GM12878 (cell line): Measurements from ENCODE around the gene MAP3K5. TPM values are rescaled to one million over a fixed set of nuclear protein-coding genes. Genes with fewer than 3 reads are reported as not detected.

Experiments
- ATAC-seq: fragments of 200-7000 bp; cut with Tn5 transposase; 3 replicates; pipeline ENCODE4 v1.9.1; 2020; ENCODE audit warnings: mild to moderate bottlenecking, moderate library complexity
- BruUV-seq: library from RNA; stranded (reverse); fragments of 400-500 nt; replicated peaks from 2 replicates; lab custom pipeline; 2021; lab: Mats Ljungman, UMichigan
- CTCF ChIA-PET: fragments of 300-600 bp; sonication (Branson Sonifier 250); formaldehyde crosslinking; extraction: SDS; loops from one replicate; lab custom pipeline; 2021; ENCODE audit warnings: inconsistent platforms; lab: Yijun Ruan, JAX
- POLR2A ChIA-PET: fragments of 350-600 bp; formaldehyde crosslinking; extraction: SDS; loops from one replicate; lab custom pipeline; 2021; ENCODE audit warnings: inconsistent platforms; lab: Charles Lee
- RAD21 ChIA-PET: fragments of 300-600 bp; sonication (Branson Sonifier 250); formaldehyde crosslinking; loops from one replicate; lab custom pipeline; 2023; ENCODE audit warnings: antibody characterized with exemption; ENCODE audit not compliant: unreplicated experiment; lab: Charles Lee
- SMC1A ChIA-PET: fragments of 300-600 bp; sonication (Branson Sonifier 250); formaldehyde crosslinking; loops from one replicate; lab custom pipeline; 2023; ENCODE audit not compliant: unreplicated experiment, uncharacterized antibody; lab: Charles Lee
- DNase-seq: peaks from one replicate; pipeline ENCODE4 v3.0.0-alpha.2; 2011; ENCODE audit warnings: low read depth, low spot score
- FAIRE-seq: peaks from 3 replicates; lab custom pipeline; 2011; peaks lifted over from hg19 to GRCh38; lab: Jason Lieb, UNC
- H2AFZ ChIP-seq: 2 replicates; pipeline ENCODE4 v1.6.0; 2011; ENCODE audit warnings: low read depth, low read length, control low read depth; ENCODE audit not compliant: control insufficient read depth
- H3K27ac ChIP-seq: 2 replicates; pipeline ENCODE4 v1.5.1; 2011; ENCODE audit warnings: control low read depth; ENCODE audit not compliant: control insufficient read depth, insufficient read depth
- H3K27me3 ChIP-seq, 2 experiments: replicated peaks in 1 of 2; 2 replicates each; pipeline versions ENCODE4 v1.6.0 to v1.6.1; 2011; ENCODE audit warnings: low read length in 1 of 2; ENCODE audit not compliant: control insufficient read depth in 2 of 2, insufficient read depth in 2 of 2
- H3K36me3 ChIP-seq, 2 experiments: 2 replicates each; pipeline ENCODE4 v1.5.1; 2011; ENCODE audit warnings: low read length in 1 of 2; ENCODE audit not compliant: control insufficient read depth in 2 of 2, insufficient read depth in 2 of 2
- H3K4me1 ChIP-seq: 2 replicates; pipeline ENCODE4 v1.6.1; 2011; ENCODE audit warnings: mild to moderate bottlenecking, low read length, moderate library complexity, mixed read lengths; ENCODE audit not compliant: control insufficient read depth, insufficient read depth
- H3K4me2 ChIP-seq: 2 replicates; pipeline ENCODE4 v1.6.0; 2011; ENCODE audit warnings: control low read depth; ENCODE audit not compliant: control insufficient read depth, insufficient read depth
- H3K4me3 ChIP-seq: fragments of 200-600 bp; sonication (generic); 2 replicates; pipeline ENCODE4 v1.5.1; 2016
- H3K79me2 ChIP-seq: 2 replicates; pipeline ENCODE4 v1.6.0; 2011; ENCODE audit warnings: low read length; ENCODE audit not compliant: control insufficient read depth, insufficient read depth
- H3K9ac ChIP-seq: 2 replicates; pipeline ENCODE4 v1.8.0; 2011; ENCODE audit warnings: low read length, control low read depth, mixed read lengths; ENCODE audit not compliant: control insufficient read depth, insufficient read depth
- H3K9me3 ChIP-seq: replicated peaks from 3 replicates; pipeline ENCODE4 v1.5.1; 2011; ENCODE audit warnings: mild to moderate bottlenecking, low read length; ENCODE audit not compliant: control insufficient read depth, insufficient read depth
- H4K20me1 ChIP-seq: 2 replicates; pipeline ENCODE4 v1.6.0; 2011; ENCODE audit not compliant: control insufficient read depth, insufficient read depth
- EED ChIP-seq: sonication (generic); IDR thresholded peaks from 2 replicates; pipeline ENCODE4 v1.6.1; 2016; ENCODE audit warnings: antibody characterized with exemption, low read depth
- IKZF2 ChIP-seq, 2 experiments: fragments of 450-650 bp; IDR thresholded peaks; 2 replicates each; pipeline ENCODE4 v1.6.1; 2017; ENCODE audit warnings: mild to moderate bottlenecking in 2 of 2, moderate library complexity in 2 of 2
- IRF5 ChIP-seq: fragments of 450-650 bp; IDR thresholded peaks from 2 replicates; pipeline ENCODE4 v1.6.1; 2017; ENCODE audit warnings: borderline replicate concordance
- POLR2AphosphoS2 ChIP-seq: IDR thresholded peaks from 2 replicates; pipeline ENCODE4 v1.6.1; 2011; ENCODE audit warnings: low read depth, mild to moderate bottlenecking, low read length, improper control_type of control experiment, moderate library complexity
- SPI1 ChIP-seq: IDR thresholded peaks from 2 replicates; pipeline ENCODE4 v1.6.1; 2011; ENCODE audit warnings: low read depth, mild to moderate bottlenecking, low read length, moderate library complexity, borderline replicate concordance; ENCODE audit not compliant: insufficient read depth
- SREBF1 ChIP-seq: IDR thresholded peaks from 2 replicates; pipeline ENCODE4 v1.6.1; 2012; ENCODE audit warnings: mild to moderate bottlenecking, low read length
- TBL1XR1 ChIP-seq: IDR thresholded peaks from 2 replicates; pipeline ENCODE4 v1.6.1; 2012; ENCODE audit warnings: low read depth, low read length, improper control_type of control experiment
- ZNF207 ChIP-seq: fragments of 450-650 bp; IDR thresholded peaks from 2 replicates; pipeline ENCODE4 v1.6.1; 2014; ENCODE audit warnings: antibody characterized with exemption, mild to moderate bottlenecking, borderline replicate concordance
- WGBS: methylation state at CpG from one replicate; pipeline ENCODE4 v1.1.6; 2016; ENCODE audit warnings: low lambda C conversion rate; ENCODE audit not compliant: insufficient replicate concordance, insufficient coverage; ENCODE audit errors: missing lambda C conversion rate; 5-methylcytosine and 5-hydroxymethylcytosine counted together
- in situ Hi-C: fragments of 300-500 bp; cut with MboI; formaldehyde crosslinking; loops from 9 replicates; pipeline ENCODE4 v1.14.3; 2018; ENCODE audit warnings: mixed read lengths
- intact Hi-C: fragments of 100-400 bp; cut with micrococcal nuclease; formaldehyde crosslinking; loops from one replicate; pipeline ENCODE4 v1.14.2; 2022; ENCODE audit not compliant: unreplicated experiment
- polyA plus RNA-seq, 11 experiments: library from polyadenylated mRNA; depleted of rRNA in 4 of 11; unstranded in 6 of 11; stranded (reverse) in 5 of 11; fragments of >200 nt; fragmentation: Nextera tagmentation in 4 of 11; fragmentation: Illumina TruSeq in 1 of 11; extraction: Ambion mirVana in 4 of 11; extraction: Trizol in 1 of 11; gene quantifications; 1 replicate in 1 of 11; 2 replicates in 10 of 11; pipeline versions ENCODE4 v1.2.1 to v1.2.3, GENCODE V29; 2011 to 2016; ENCODE audit warnings: inconsistent platforms in 2 of 11, missing spikeins in 2 of 11, low read depth in 1 of 11
- total RNA-seq, 4 experiments: library from RNA; depleted of rRNA in 3 of 4; stranded (reverse); fragments of >200 nt in 3 of 4; fragmentation: Illumina TruSeq in 1 of 4; extraction: Trizol in 1 of 4; gene quantifications; 2 replicates each; pipeline versions ENCODE4 v1.2.1 to v1.2.3, GENCODE V29; 2013 to 2021

Gene MAP3K5
- total and polyA plus RNA-seq, 10 of the 15 experiments (the other 5 are each of a cell fraction or from before 2014, with no cell fraction given) = 5.4 to 34.3 (median 26.4) TPM

- TF ChIP-seq ZNF207 (no peak), IRF5 (no peak), TBL1XR1 (no peak), SPI1 (no peak), IKZF2 (IDR thresholded peaks at IDR 0.05) (no peak)
Measured at GRCh38 chr6:136525586-136526195, 266.6 kb downstream of the MAP3K5 start (continued).

- peaks cover 0 to 3% of the 10 kb centered on the region in 2 experiments; a peak in 1 of 4 replicates for H3K27me3 ChIP-seq
- in situ Hi-C loops = no loop called here
- RAD21 ChIA-PET = interaction anchor here (1.0 kb wide), 1 partner anchor 29 kb away, joined by 3 read pairs; no protein-coding TSS in a partner anchor
- H3K4me1 ChIP-seq = no peaks in the 10 kb centered on the region
- H3K79me2 ChIP-seq = no peaks in the 10 kb centered on the region
- H3K9me3 ChIP-seq = no peaks in the 10 kb centered on the region
- no peak overlapping the region for H3K9ac ChIP-seq
- FAIRE-seq (no peak), ATAC-seq (no peak; the same call in 2 of the 3 replicates), DNase-seq (no peak)
- H3K4me3 ChIP-seq = no peak overlapping the region
- H3K27ac ChIP-seq = no peak overlapping the region
- no peaks in the 10 kb centered on the region for H3K36me3 ChIP-seq
- WGBS = 0% methylated on average over 2 of the region's 2 CpGs
- intact Hi-C loops = no loop called here
- CTCF ChIA-PET = no interaction called here
- no peaks in the 10 kb centered on the region for H4K20me1 ChIP-seq
- no peak overlapping the region for H2AFZ ChIP-seq
- H3K4me2 ChIP-seq = no peak overlapping the region
- POLR2A ChIA-PET = no interaction called here
- TF ChIP-seq SREBF1 = no peak
- TF ChIP-seq SPI1 = 0 out of 2 replicates have a peak, but pooled peaks have one; percentile 13
- no peak for TF ChIP-seq POLR2AphosphoS2
- no peak for TF ChIP-seq EED
- BruUV-seq = no TSS peak
- SMC1A ChIA-PET = no interaction called here
Measured at GRCh38 chr6:136524936-136525413, 267.3 kb downstream of the MAP3K5 start.
